Stimulated activated naive CD4-positive, alpha-beta T cell (primary cell): ENCODE results near the gene CD28.

Source experiments
- DNase-seq, 6 experiments: peaks; one replicate each; lab custom pipeline; 2025; lab: John Stamatoyannopoulos, UW

CD28 gene

DNA sequence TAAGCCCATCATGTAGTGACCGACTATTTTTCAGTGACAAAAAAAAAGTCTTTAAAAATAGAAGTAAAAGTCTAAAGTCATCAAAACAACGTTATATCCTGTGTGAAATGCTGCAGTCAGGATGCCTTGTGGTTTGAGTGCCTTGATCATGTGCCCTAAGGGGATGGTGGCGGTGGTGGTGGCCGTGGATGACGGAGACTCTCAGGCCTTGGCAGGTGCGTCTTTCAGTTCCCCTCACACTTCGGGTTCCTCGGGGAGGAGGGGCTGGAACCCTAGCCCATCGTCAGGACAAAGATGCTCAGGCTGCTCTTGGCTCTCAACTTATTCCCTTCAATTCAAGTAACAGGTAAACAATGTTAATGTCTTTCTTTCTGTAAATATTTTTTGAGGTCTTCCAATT, at the start of gene CD28:
CD28 (plus strand) TSS at position 237 of the 400 bp plus-strand sequence; CDS start at position 295, 58 bp downstream.
- DNase-seq = peak; percentile 67 to 93 (median 87)

DNA sequence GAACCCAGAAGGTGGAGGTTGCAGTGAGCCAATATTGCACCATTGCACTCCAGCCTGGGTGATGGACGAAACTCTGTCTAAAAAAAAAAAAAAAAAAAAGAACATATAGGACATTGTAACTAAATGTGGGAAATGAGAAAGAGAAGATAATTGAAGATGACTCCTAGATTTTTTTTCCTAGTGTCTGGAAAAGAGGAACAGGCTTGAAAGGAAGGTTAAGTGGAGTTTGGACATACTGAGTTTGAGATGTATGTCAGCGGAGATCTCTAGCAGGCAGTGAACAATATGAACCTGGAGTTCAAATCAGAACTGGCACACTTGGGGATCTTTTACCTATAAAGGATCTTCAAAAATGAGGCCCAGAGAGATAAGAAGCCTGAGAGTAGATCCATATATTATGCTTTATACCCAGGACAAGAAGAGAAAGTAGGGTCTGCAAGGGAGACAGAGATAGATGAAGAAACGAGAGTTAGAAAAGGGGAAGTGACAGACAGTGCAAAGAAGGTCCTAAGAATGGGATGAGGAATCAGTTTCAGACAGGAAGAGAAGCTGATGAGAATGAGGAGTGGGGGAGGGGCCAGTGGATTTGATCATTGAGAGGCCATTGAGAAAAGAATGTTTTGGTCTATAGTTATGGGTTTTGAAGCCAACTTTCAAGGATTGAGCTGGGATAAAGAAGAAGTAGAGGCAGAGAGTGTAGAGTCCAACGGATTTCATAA, 46.9 kb upstream of the CD28 start:
- DNase-seq = no peak

DNA sequence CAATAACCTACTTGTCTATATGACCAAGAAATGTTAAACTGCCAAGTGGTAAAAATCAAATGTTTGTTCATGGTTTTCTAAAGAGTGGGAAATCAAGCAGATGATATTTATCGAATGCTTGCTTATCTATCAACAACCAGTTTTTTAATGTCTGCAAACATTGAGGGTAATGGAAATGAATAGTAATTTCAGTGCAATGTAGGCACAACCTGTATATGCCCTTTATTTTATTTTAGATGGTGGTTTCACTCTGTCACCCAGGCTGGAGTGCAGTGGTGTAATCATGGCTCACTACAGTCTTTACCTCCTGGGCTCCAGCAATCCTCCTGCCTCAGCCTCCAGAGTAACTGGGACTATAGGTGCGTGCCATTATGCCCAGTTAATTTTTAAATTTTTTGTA, 46.0 kb upstream of the CD28 start:
- DNase-seq = no peak

DNA sequence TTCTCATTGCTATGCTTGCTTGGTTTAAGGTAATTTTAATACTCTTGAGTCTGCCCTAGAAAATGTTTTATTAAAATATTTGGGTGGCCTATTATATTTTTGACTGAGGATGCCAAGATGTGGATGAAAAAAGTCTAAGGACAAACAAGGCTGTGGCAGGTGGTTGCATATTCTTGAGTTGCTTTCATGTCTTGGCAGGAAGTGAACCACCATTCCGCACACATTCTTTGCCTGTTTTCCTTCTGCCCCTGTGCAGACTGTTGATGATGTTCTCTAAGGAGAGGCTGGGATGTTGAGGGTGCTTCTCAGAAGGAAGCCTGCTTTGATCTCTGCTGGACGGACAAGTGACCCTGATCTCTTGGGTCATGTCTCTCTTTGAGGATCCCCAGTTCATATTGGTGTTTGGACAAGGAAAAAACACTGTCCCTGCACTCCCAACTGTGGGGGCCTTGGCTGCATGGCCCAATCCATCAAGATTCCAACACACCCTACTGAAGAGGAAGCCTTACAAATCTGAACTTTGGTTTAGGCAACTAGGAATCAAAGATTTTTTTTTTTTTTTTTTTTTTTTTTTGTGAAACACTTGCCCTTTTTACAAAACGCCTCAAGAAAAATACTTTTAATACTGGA, 45.0 kb upstream of the CD28 start:
- peak in 1 of 6 experiments; percentile 10 for DNase-seq

DNA sequence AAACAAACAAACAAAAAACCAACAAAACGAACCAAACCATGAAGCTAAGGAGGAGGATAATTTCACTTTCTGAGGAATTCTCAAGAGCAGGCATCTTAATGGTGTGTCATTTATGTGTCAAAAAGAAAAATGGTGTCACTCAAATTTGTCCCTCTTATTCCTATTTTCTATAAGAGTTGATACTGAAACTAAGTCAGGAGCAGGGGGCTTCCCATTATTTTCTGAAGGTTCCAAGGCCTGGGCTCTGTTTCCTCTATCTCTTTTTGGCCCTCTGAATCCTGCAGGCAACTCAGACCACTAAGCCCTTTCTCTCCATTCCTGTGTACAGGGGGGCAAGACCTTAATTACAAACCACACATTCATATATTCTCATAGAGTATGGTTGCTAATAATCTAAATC, 44.0 kb upstream of the CD28 start:
- no peak for DNase-seq

DNA sequence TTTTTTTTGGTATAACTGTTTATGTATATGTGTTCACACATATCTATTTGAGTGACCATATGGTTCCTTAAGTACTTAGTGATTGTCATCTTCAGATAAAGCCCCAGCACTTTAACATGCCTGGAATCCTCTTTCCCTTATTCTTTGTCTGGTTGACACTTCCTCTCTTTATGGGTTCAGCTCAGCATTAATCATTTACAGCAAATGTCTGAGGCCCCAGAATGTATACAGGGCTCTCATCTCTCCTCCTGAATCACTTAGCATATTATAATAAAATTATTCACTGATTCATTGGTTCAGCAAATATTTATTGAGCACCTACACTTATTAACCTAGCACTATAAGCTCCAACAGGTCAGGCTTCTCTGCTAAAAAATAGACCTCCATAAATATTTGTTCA, 43.5 kb upstream of the CD28 start:
- no peak for DNase-seq

DNA sequence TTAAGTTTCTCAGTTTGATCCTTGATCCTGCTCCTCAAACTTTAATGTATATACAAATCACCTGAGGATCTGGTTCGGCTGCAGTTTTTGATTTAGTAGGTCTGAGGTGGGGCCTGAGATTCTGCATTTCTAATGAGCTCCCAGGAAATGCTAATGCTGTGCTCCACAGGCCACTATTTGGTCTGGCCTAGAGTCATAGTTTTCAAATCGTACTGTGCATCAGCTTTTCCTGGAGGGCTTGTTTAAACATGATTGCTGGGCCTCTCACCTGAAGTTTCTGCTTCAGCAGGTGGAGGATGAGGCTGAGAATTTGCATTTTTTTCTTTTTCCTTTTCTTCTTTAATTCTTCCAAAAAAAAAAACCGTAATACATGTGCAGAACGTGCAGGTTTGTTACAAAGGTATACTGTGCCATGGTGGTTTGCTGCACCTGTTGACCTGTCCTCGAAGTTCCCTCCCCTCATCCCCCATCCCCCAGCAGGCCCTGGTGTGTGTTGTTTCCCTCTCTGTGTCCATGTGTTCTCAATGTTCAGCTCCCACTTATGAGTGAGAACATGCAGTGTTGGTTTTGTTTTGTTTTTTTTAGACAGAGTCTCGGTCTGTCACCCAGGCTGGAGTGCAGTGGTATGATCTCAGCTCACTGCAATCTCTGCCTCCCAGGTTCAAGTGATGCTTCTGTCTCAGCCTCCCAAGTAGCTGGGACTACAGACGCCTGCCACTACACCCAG, 42.2 kb upstream of the CD28 start:
- no peak for DNase-seq

DNA sequence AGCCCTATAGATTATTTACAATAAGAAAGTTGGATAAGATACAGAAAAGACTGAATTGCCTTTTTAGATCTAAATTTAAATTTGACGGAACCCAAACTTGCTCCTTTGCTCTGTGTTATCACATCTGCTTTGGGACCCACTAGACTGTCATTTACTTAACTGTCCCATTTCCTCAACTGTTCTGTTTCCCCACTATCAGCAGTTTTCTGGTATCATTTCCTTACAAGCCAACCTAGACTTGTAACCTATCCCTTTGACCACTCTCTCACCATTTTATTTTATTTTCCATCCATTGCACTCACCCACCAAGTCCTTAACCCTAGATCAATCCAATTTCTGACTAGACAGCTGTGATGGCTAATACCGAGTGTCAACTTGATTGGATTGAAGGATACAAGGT, 38.6 kb upstream of the CD28 start:
- DNase-seq = no peak

DNA sequence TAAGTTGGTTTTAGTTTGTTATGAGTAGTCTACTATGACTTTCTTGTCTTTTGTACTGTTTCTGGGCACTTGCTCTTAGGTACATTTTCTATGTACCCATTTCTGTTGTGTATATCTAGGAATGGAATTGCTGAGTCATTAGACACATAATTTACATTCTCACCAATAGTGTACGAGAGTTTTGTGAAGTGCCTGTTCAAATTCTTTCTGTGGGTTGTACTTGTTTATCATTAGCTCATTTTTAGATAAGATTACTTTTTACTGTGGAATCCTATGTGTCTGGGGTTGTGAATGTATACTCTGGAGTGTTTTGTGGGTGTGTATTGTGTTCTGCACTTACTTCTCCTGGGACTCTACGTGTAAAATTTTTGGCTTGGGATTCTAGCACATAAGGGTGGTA, 36.6 kb upstream of the CD28 start:
- DNase-seq = no peak

DNA sequence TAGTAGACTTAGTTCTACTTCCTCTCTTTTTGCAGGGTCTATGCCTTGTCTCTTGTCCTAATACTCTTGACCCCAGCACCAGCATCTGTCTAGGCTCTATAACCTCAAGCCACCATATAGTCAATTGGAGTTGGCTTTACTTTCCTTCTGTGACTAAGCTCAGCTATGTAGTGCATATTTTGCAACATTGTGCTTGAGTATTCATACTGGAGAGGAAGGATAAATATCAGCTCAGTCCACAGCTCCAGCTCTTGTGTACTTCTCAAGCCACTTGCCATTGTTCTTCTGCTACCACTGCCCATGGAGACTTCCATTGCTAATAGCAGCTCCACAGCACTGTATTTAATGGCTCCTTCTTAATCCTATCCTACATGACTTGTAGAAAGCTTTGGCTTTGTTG, 35.5 kb upstream of the CD28 start:
- no peak for DNase-seq

DNA sequence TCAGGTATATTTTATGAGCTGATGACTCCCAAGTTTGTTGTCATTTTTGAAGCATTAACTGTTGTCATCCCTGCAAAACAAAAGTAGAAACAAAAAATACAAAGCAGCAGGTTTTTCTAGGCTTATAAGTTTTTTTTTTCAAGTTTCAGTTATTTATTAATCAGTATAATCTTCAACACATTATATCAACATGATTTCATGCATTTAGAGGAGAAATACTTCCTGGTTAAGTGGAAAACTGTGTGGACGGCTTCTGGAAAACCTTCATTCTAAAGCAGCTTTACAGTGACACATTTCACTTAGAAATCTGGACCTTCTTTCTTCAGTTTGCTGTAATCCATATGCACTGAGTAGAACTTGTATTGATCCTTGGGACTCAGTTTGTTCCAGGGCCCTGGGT, 34.6 kb upstream of the CD28 start:
- no peak for DNase-seq

DNA sequence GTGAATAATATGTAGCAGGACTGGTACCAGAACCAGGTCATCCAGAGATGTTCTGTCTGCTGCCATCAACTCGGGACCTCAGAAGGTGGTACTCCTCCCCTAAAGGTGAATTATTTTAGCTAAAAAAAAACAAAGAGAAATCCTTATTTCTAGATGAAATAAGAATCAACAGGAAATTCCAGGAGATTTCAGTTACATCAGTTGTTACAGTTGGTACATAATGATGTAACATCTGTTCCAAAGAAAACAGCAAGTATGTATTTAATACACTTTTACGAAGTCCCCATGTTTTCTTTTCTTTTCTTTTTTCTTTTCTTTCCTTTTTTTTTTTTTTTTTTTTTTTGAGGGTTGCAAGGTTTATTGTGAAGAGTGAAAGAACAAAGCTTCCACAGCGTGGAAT, 33.6 kb upstream of the CD28 start:
- no peak for DNase-seq

DNA sequence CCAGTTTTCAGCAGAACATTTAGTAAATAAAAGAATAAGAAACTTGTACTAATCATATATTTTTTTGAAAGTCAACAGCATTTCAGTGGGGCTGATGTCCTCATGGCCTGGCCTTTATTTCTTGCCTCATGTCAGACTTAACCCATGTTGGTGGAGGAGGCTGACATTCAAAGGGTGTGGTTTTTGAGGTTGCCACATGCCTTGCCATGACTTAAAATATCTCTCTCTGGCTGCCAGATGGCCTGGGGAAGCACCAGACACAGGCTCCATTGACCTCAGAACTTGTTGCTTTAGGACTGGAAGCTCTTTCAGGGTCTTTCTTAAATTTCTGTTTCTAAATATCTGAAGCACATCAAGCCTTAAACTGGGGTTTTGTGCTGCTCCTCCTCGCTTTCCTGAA, 32.5 kb upstream of the CD28 start:
- no peak for DNase-seq

DNA sequence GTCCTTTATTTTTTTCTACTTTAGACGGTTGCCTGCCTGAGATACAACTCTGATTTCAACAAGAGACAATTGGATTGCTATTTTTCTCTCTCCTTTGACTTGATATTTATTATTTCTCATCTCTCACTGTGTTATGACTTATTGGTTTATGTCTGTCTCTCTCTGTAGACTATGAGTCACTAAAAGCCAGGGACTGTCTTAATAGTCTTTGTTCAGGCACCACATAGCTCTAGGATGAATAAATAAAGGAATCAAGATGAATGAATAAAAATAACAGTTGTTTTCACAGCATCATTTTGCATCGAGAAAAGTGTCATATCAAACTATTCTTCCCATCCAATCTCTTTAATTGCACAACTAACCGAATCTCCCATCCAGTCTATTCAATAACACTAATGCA, 31.4 kb upstream of the CD28 start:
- no peak for DNase-seq

DNA sequence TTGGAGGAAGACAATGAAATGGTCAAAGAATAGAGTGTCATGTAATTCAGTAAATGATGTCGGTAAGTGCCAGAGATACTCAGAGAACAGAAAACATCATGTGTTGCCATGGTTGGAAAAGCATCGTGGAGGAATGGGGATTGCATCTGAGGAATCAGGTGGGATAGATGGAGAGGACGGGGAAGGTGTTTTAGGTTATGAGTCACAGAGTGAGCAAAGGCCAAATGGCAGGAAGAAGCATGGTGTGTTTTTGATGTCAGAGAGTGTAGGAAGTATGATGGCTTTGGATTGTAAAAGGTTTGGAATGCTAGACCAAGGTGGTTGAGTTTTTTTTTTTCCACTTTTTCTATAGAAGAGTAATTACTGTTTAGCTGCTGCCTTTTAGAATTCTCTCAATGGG, 27.5 kb upstream of the CD28 start:
- no peak for DNase-seq

DNA sequence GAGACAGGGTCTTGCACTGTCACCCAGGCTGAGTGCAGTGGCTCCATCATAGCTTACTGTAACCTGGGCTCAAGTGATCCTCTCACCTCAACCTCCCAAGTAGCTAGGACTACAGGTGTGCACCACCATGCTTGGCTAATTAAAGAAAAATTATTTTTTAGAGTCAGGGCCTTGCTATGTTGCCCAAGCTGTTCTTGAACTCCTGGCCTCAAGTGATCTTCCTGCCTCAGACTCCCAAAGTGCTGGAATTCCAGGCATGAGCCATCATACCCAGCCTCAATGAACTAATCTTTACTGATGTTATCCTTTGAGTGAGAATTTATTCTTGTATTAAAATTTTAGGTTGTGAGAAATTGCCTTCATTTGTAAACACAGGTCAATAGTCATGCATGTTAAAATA, 27.0 kb upstream of the CD28 start:
- no peak for DNase-seq

DNA sequence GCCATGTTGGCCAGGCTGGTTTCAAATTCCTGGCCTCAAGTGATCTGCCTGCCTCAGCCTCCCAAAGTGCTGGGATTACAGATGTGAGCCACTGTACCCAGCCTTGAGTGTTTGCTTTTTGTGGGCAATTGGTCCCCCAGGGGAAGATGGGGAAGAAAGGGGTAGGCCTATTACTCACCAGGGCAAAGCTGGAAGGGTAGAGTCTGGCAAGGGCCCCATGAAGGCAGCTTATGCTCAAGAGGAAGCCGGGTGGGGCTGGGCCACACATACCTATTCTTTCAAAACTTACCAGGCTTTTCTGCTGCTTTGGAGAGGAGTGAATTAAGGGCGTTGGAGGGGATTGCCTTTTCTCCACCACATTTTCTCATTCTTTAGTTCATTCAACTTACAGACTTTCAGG, 24.5 kb upstream of the CD28 start:
- DNase-seq = peak in 1 of 6 experiments; percentile 12

DNA sequence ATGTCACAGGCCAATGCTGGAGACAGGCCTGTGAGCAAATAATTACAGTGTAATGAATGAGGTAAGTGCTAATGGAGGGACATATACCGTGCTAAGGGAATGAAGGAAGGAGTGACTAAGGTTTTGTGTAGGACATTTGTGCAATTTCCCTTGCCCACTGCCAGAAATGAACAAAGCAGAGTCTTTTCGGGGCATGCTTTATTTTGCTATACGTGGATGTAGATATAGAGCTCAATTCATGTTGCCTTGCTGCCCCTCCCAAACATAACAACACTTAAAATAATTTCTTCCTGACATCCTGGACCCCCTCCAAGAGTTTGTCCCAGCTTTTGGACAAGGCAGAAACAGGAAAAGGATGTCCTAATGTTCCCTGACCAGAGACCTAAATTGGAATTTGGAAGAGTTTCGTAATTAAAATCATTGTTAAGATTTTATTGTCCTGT, 23.7 kb upstream of the CD28 start:
- no peak for DNase-seq

DNA sequence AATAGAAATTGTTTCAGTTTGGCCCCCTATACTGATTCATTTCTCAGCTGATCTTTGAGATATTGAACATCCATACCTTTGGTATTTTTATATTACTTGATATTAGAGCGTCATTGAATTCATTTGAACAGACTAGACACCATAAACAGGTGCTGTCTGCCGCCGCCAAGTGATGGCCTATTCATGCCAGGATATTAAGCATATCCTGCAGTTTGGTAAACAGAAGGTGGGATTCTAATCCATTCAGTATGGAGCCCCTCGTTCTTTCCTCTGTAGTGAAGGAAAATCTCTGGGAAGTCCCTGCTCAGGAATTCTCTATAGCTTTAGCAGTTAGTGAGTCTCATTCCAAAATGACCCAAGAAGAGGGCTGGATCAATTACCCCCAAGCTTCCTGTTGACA, 23.0 kb upstream of the CD28 start:
- DNase-seq = no peak

DNA sequence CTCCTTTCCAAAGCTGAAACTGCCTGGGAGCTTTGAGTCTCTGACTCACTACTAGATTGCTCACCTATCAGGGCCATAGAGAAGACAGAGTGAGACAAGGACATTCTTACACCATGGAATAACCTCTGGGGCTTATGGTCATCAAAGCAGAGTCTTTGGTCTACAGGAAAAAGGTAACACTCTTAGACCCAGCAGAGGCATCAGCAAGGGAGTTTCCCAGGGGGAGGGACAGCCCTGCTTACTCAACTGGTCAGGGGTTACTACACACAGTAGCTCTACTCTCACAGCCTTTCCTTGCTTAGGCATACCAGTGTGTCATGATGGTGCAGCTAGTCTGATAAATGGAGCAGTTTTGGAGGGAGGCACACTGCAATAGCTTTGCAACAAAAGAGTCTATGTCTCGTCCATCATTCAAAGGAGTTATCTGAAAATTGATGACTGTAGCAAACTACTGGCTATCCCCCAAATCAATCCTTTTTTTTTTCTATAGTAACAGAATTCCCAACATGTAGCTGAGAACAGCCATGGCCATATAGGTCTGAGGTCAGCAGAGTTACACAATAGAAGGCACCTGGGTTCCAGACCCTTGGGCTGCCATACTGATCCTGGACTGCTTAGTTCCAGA, 22.4 kb upstream of the CD28 start:
- no peak for DNase-seq

DNA sequence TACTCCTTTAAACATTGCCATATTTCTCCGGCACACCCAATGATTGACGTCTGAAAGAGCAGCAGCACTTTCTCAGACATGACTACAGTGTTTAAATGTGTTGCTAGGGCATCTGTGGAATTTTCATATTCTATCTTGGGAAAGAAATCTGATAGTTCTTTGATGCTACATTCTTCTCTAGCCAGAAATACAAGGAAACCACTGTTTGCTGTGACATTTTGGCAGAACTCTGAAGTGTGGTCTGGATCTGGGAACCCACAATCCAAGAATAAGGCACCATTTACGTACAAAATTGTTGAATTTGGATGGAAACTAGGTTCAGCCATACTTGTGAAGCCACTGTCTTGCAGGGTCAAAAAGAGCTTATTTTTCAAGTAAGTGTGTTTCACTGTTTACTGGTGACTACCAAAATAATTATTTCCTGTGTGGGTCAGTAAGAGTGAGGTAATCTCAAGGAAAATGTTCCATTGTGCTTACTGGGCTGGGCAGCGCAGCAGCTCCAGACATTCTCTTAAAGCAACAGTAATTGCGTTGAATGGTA, 21.3 kb upstream of the CD28 start:
- no peak for DNase-seq

DNA sequence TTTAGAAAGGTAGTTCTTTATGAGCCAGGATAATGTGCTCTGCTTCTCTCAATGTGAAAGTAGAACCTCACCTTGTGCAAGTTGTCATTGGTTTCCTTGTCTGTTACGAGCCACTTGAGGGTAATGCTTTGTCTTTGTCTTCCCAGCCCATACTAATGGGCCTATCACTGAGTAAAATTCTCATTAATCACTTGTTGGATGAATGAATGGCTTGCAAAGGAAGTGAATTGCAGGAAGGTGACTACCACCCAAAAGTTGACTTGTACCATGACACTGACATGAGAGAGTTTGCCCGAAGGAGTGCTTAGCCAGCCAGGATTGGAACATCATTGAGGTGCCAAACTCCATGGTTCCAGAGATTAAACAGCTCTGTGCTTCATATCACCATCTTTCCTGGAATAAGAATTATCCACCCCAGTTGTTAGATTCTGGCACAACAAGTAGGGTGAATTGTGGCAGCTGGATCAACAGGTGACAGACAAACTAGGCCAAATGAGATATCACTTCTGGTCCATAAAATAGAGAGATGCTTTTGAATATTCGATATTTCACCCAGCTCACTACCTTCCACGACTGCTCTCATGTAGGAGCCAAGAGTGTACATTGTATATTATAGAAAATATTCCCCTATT, 20.5 kb upstream of the CD28 start:
- DNase-seq = no peak
